Stimulated activated CD4-positive, alpha-beta T cell treated with anti-CD3 and anti-CD28 coated beads, Interleukin-12 subunit alpha, Interleukin-12 subunit beta, amount 100 ng/mL, for 48 hours (primary cell): ENCODE data around the gene MBNL2.
"Not testable (repeated sequence)": the region's sequence is repeated elsewhere in the genome, so short reads cannot be mapped to it uniquely, and the experiment has no call there.

Source experiments
- DNase-seq, 3 donors: peaks; one replicate each; pipeline ENCODE4 v3.0.0-alpha.2; 2020; ENCODE audit warnings: low read depth in 2 of 3, low spot score in 1 of 3

The MBNL2 gene

DNA sequence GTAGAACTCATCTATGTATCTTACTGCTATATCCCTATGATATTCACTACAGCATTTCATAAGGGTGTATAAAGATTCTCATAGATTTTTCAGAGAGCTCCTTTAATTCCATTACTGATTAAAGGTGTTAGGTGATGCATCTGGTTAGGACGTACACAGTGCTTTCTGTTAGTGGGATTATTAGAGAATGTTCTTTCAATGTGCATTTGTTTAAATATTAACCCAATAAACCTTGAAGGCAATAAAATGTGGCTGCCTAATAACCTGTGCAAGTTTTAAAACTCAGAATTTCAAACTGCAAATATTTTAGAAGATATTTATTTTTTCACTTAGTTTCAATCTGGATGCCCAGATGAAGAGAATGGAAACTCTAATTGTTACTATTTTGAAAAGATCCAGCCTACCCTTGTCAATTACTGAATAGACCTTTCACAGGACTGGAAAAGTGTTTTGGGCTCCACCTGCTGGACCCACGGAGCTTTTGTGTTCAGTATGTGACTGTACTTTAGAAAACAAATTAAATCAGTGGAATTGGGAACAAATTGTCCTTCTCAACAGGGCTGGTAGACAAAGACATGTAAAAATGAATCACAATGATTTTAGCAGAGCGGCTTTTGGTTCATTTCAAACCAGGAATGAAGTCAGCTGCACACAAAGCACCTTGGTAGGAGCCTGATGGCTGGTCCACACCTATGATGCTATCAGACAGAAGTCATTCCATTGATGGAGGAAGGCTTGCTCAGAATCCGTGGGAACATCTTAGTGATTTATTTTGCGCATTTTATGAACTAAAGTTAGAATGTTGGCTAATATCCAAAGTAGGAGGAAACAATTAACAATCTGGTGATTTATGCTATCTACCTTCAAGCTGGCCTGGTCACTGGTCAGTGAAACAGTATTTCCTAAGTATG, 122.4 kb downstream of the MBNL2 start:
- peak; percentile 15 to 37 (median 24) for DNase-seq

- DNase-seq = no peak
Observed at GRCh38 chr13:97346097-97346496, 124.0 kb downstream of the MBNL2 start.

DNA sequence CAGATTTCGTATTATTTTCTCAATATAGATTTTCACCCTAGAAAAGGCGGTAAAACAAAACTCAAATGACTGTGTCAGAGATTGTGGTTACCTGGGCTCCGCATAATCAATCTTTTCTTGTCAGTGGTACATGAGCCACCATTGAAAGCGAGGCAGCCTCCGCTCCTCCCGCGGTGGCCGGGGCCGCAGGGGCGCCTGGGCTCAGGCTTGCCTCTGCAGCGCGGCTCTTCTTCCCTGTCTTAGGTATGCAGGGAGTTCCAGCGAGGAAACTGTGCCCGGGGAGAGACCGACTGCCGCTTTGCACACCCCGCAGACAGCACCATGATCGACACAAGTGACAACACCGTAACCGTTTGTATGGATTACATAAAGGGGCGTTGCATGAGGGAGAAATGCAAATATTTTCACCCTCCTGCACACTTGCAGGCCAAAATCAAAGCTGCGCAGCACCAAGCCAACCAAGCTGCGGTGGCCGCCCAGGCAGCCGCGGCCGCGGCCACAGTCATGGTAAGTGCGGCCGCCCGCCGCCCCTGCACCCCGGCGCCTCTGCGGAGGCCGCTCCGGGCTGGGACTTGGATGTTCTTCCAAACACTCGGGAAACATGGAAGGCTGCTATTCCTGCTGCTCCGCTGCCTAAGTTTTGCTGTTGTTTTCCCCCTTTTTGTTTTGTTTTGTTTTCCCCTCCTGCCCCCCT, 124.6 kb downstream of the MBNL2 start:
- no peak for DNase-seq

GRCh38 chr13:97347255-97347932, 125.3 kb downstream of the MBNL2 start:
- no peak for DNase-seq

GRCh38 chr13:97348569-97349100, 126.5 kb downstream of the MBNL2 start:
- no peak for DNase-seq

DNA sequence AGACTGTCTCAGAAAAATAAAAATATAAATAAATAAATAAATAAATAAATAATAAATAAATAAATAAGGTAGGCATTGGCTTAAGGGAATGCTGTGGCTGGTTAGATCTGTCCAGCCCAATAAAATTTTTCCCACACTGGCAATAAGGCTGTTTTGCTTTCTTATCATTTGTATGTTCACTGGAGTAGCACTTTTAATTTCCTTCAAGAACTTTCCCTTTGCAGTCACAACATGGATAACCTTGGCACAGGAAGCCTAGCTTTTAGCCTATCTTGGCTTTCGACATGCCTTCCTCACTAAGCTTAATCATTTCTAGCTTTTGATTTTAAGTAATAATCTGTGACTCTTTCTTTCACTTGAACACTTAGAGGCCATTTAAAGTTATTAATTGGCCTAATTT, 129.9 kb downstream of the MBNL2 start:
- DNase-seq = not testable (repeated sequence)

DNA sequence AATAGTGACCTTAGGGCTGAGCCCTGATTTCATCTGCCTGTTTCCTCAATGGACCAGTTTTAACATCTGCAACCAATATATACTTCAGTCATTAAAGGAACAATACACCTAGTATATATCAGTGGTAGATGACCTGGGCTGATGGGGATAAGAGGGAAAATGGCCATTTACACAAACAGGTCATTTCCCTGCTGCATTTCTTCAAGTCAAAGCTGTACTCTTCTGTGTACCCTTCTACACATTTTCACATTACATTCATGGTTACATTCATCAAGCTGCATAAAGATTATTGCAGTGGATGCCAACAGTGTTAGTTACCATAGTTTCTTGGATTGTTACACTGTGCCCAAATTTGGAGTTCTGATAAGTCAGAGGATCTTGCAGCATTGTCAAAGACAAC, 130.7 kb downstream of the MBNL2 start:
- DNase-seq = no peak

GRCh38 chr13:97353927-97354675, 132.0 kb downstream of the MBNL2 start:
- DNase-seq = no peak

GRCh38 chr13:97354808-97355207, 132.7 kb downstream of the MBNL2 start:
- no peak for DNase-seq

DNA sequence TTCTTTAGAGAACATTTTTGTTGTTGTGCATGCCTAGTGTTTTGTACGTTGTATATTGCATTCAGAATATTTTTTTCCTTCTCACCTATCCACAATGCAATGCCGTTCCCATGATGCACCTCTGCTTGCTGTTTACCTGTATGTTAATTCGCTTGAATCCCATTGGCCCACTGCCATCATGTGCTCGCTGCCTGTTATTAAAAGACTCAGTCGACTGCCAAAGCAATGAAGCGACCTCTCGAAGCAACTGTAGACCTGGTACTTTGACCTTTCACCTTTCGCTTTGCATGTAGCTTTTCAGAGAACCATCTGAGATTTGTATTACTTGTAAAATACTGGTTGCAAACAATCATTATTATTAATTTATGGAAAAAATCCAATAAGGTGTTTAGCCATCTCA, 134.5 kb downstream of the MBNL2 start:
- no peak for DNase-seq

DNA sequence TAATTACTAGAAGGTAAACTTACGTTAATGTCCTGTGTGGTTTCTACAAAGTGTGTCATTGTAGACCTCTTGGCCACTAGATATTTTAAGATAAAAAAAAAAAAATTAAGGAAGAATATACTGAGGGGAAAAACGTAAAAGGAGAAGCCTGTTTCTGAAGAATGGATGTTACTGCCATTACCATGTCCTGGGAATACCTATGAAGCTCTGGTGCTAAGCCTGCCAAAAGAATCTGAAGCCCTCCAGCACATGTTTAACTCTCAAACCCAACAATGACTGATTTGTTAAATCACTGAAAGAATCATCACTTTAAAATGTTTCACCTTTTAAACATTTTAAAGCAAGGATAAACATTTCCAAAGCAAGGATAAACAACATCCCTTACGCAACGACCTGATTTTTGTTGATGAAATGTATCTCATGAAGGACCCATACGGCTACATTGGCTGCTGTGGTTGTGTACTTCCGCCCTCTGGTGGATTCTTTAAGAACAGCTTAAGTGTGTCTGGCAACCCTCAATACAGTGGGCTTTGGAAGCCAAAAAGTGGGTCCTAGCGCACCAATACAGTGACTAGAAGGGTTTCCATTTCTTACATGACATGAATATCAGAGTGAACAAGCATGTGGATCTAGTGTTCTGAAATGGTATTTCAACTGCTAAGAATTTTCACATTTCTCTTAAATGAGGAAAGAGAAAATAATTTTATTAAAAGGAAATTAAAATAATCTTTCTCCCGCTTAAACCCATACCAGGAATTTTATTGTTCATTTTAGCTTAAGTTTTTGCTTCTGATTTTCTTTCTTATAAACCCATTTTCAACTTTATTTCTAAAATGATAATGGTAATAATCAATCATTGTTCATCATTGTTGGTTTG, 137.3 kb downstream of the MBNL2 start:
- DNase-seq = peak in 2 of 3 donors; percentile 14 to 37

DNA sequence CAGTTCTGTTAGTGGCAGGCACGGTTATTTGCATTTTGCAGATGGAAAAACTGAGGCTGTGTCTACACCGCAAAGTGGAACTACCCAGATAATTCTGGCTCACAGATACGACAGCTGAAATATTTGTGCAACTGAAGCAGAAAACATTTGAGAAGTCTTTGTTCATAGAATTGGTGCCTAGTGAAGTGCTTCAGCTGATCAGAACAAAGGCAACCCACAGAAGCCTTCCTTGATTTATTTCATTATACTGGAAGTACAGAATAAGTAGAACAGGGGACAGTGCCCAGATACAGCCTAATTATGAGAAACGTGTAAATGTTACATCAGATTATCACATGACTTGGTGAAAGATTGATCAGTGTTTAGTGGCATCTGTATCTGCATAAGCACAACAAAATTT, 138.5 kb downstream of the MBNL2 start:
- DNase-seq = no peak

GRCh38 chr13:97364031-97364430, 141.9 kb downstream of the MBNL2 start:
- DNase-seq = no peak

- DNase-seq = no peak
Observed at GRCh38 chr13:97364827-97365226, 142.7 kb downstream of the MBNL2 start.

GRCh38 chr13:97366172-97366688, 144.1 kb downstream of the MBNL2 start:
- no peak for DNase-seq

- no peak for DNase-seq
Observed at GRCh38 chr13:97367016-97367822, 145.1 kb downstream of the MBNL2 start.

GRCh38 chr13:97369261-97369893, 147.2 kb downstream of the MBNL2 start:
- no peak for DNase-seq

DNA sequence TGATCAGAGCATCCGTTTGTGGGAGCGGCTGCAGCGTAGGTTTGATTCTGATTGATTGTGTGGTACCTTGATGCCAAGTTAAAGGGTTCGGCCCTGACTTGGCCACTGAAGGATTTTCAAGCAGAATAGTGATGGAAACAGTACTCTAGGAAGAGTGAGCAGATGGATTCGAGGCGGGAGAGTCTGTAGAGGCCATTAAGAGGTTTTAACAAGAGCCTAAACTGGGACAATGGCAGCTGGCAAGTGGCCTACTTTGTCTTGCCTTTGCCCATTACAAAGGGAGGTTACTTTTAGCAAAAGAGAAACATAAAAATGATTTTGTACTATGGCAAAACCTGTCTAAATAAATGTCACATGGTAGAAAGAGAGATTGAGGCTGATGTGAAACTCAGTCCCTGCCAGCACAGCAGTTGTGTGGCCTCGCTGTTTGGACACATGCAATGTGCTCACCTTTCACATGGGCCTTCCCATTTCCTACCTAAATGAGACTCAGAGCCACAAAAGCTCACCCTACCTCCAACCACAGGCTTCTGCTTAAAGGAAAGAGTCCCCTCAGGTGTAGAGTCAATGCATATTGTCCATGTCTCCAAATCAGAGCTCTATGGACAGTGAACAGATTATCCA, 149.5 kb downstream of the MBNL2 start:
- no peak for DNase-seq
